GM21447 (cell line): Measurements from ENCODE around the gene ETFB.

Experiments used
- ATAC-seq: cut with Tn5 transposase; IDR thresholded peaks from one replicate; pipeline ENCODE4 v1.9.1; 2021; ENCODE audit not compliant: unreplicated experiment

ETFB gene

GRCh38 chr19:51296336-51297093 is 69.7 kb downstream of the ETFB start:
- no peak for ATAC-seq

GRCh38 chr19:51295382-51296126 is 70.6 kb downstream of the ETFB start:
- ATAC-seq, result no peak
